HPDE6-E6E7 (cell line): ENCODE results near the gene IL11.

ENCODE experiments used
- DNase-seq: peaks from one replicate; pipeline ENCODE4 v3.0.0; 2011; ENCODE audit warnings: missing footprints; ENCODE audit errors: extremely low spot score

IL11 gene

GRCh38 chr19:55325172-55325571 is 45.1 kb downstream of the IL11 start, which contains the start of gene TMEM150B:
Gene TMEM150B (minus strand): TSS chr19:55325341. CDS start chr19:55321036, 4,305 bp downstream.
- DNase-seq, result no peak

GRCh38 chr19:55324662-55325061 is 45.6 kb downstream of the IL11 start:
- no peak for DNase-seq

- no peak for DNase-seq
Measured at GRCh38 chr19:55322204-55322885, 47.9 kb downstream of the IL11 start.

GRCh38 chr19:55321466-55322137 is 48.7 kb downstream of the IL11 start:
- DNase-seq, result no peak

- DNase-seq, result no peak
Measured at GRCh38 chr19:55320844-55321419, 49.3 kb downstream of the IL11 start.

GRCh38 chr19:55319785-55320184 is 50.5 kb downstream of the IL11 start:
- DNase-seq, result no peak

- DNase-seq, result no peak
Measured at GRCh38 chr19:55316646-55317045, 53.6 kb downstream of the IL11 start.

- no peak for DNase-seq
Measured at GRCh38 chr19:55315956-55316525, 54.2 kb downstream of the IL11 start.

- no peak for DNase-seq
Measured at GRCh38 chr19:55314396-55314795, 55.9 kb downstream of the IL11 start.
